Transverse colon (tissue), 4 donors: ENCODE data around the gene HECTD1. TPM values are rescaled to one million over a fixed set of nuclear protein-coding genes. Genes with fewer than 3 reads are reported as not detected.

Source experiments
- DNase-seq: peaks from one replicate; pipeline ENCODE4 v3.0.0-alpha.2; 2019
- H3K27ac ChIP-seq, 4 donors: fragments of 200-600 bp; sonication (generic); 2 replicates each; pipeline ENCODE4 v1.5.1; 2016 to 2018; ENCODE audit warnings: inconsistent platforms in 4 of 4
- H3K27me3 ChIP-seq: fragments of 200-600 bp; sonication (generic); 2 replicates; pipeline ENCODE4 v1.5.1; 2017; ENCODE audit warnings: inconsistent platforms
- H3K36me3 ChIP-seq, 4 donors: fragments of 200-600 bp; sonication (generic); 2 replicates each; pipeline ENCODE4 v1.5.1; 2017 to 2019; ENCODE audit warnings: inconsistent platforms in 4 of 4
- H3K4me1 ChIP-seq, 4 donors: fragments of 200-600 bp; sonication (generic); 2 replicates each; pipeline ENCODE4 v1.5.1; 2017 to 2020; ENCODE audit warnings: inconsistent platforms in 4 of 4
- H3K4me3 ChIP-seq, 4 donors: fragments of 200-600 bp; sonication (generic); 1 replicate in 1 of 4; 2 replicates in 3 of 4; pipeline versions ENCODE4 v1.5.1 to v1.6.1; 2017 to 2019; ENCODE audit warnings: inconsistent platforms in 4 of 4
- H3K9me3 ChIP-seq, 2 donors: fragments of 200-600 bp; sonication (generic); 2 replicates each; pipeline ENCODE4 v1.5.1; 2017 to 2019; ENCODE audit warnings: inconsistent platforms in 2 of 2
- EP300 ChIP-seq: sonication (generic); formaldehyde crosslinking; IDR thresholded peaks from one replicate; pipeline ENCODE4 v1.6.1; 2017; ENCODE audit warnings: antibody characterized with exemption, low read depth
- POLR2A ChIP-seq: fragments of 450-650 bp; IDR thresholded peaks from one replicate; pipeline ENCODE4 v1.6.1; 2016; ENCODE audit warnings: antibody characterized with exemption, mild to moderate bottlenecking, moderate library complexity
- POLR2AphosphoS5 ChIP-seq, 3 donors: sonication (generic); formaldehyde crosslinking; IDR thresholded peaks; one replicate each; pipeline ENCODE4 v1.6.1; 2016; ENCODE audit warnings: antibody characterized with exemption in 3 of 3
- WGBS, 2 donors: methylation state at CpG; one replicate each; pipeline ENCODE4 v1.1.5; 2018; ENCODE audit warnings: low coverage in 1 of 2; 5-methylcytosine and 5-hydroxymethylcytosine counted together
- in situ Hi-C, 4 donors: fragments of 200-750 bp; cut with MboI; loops; one replicate each; pipeline versions ENCODE4 v1.15.0 to v1.15.1; 2017; ENCODE audit warnings: low sequenced_read_pairs in 3 of 4, low pct_ligation_motif_present in 1 of 4, low pct_unique_long_range_greater_than_20kb in 1 of 4
- intact Hi-C: fragments of 100-400 bp; cut with DNase I; formaldehyde crosslinking; loops from one replicate; pipeline ENCODE4 v1.15.1; 2023; ENCODE audit warnings: low total_unique reads
- total RNA-seq, 4 donors: library from RNA; depleted of rRNA; stranded (reverse); fragments of >200 nt; gene quantifications; one replicate each; pipeline ENCODE4 v1.1.0, GENCODE V29; 2016
- TF ChIP-seq, protein P1 (sequence below), 5 experiments: fragments of 200-600 bp in 3 of 5; fragments of 450-650 bp in 2 of 5; sonication (generic) in 3 of 5; IDR thresholded peaks; 1 replicate in 2 of 5; 2 replicates in 3 of 5; pipeline ENCODE4 v1.5.1; 2016 to 2017; ENCODE audit warnings: antibody characterized with exemption in 5 of 5, inconsistent platforms in 3 of 5, mild to moderate bottlenecking in 2 of 5, moderate library complexity in 1 of 5

Gene HECTD1
- total RNA-seq, 4 donors from 2014 or later = 111 to 237 (median 154) TPM

DNA sequence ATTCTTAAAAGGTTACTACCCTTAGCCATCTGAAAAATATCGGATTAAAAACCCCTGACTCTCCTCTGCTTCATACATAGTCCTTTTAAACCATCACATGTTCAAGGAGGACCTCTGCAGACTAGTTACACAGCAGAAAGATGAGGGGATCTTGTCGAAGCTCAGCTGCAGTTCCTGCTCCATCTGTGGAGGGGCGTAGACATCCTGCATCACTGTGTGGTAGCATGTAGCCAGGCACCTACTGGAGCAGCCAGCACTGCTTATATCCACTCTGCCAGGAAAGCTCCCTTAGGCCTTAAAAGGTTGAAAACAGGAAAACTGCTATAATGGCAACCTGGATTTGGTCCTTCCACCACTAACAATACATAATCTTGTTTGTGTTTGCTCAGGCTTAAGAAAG is 123.8 kb downstream of the HECTD1 start:
- intact Hi-C loops = loop anchor here (5.0 kb wide), 1 partner anchor 101 kb away; no protein-coding TSS in a partner anchor
- DNase-seq = no peak
- Histone ChIP-seq H3K4me1 (peaks cover 0 to 3% (median 0%) of the 10 kb centered on the region in 4 donors), H3K4me3 (no peak overlapping the region), H3K36me3 (no peaks in the 10 kb centered on the region), H3K27me3 (no peaks in the 10 kb centered on the region), H3K27ac (peak overlapping the region in 1 of 4 donors; percentile 7), H3K9me3 (no peaks in the 10 kb centered on the region)
- 88% methylated on average over 3 of the region's 3 CpGs; no CpG with 5 or more reads in 1 of the 2 donors for WGBS, 2 donors
- in situ Hi-C loops = loop anchor here in 3 of 4 donors (10.0 to 25.0 kb wide), 2 partner anchors 96 to 99 kb away; no protein-coding TSS in a partner anchor
- TF ChIP-seq POLR2AphosphoS5 (IDR thresholded peaks at IDR 0.05) (no peak), EP300 (no peak), POLR2A (no peak)
- TF ChIP-seq, protein P1, sequence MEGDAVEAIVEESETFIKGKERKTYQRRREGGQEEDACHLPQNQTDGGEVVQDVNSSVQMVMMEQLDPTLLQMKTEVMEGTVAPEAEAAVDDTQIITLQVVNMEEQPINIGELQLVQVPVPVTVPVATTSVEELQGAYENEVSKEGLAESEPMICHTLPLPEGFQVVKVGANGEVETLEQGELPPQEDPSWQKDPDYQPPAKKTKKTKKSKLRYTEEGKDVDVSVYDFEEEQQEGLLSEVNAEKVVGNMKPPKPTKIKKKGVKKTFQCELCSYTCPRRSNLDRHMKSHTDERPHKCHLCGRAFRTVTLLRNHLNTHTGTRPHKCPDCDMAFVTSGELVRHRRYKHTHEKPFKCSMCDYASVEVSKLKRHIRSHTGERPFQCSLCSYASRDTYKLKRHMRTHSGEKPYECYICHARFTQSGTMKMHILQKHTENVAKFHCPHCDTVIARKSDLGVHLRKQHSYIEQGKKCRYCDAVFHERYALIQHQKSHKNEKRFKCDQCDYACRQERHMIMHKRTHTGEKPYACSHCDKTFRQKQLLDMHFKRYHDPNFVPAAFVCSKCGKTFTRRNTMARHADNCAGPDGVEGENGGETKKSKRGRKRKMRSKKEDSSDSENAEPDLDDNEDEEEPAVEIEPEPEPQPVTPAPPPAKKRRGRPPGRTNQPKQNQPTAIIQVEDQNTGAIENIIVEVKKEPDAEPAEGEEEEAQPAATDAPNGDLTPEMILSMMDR (IDR thresholded peaks at IDR 0.05) = no peak

DNA sequence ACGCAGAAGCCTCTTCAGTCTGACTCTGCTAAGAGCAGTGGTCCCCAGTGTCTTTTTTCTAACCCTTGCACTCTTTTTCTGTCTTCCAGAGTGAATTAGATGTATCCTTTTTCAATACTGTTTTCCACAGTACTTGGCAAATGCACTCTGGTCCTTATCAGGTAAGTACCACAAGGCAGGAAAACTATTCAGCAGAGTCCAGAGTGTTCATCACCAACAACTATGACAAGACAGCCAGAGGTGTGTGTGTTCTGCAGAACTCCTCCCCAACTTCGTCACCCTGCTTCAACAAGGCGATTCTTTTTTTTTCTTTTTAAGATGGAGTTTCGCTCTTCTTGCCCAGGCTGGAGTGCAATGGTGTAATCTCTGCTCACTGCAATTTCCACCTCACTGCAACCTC is 127.1 kb downstream of the HECTD1 start:
- H3K27ac ChIP-seq = no peak overlapping the region
- WGBS, 2 donors = 88% methylated on average over 4 of the region's 4 CpGs; no CpG with 5 or more reads in 1 of the 2 donors
- intact Hi-C loops = loop anchor here (5.0 kb wide), 1 partner anchor 98 kb away; no protein-coding TSS in a partner anchor
- H3K9me3 ChIP-seq = no peaks in the 10 kb centered on the region
- no peaks in the 10 kb centered on the region for H3K36me3 ChIP-seq
- no peak for DNase-seq
- H3K4me3 ChIP-seq = no peak overlapping the region
- H3K4me1 ChIP-seq = peaks cover 0 to 3% (median 0%) of the 10 kb centered on the region in 4 donors
- TF ChIP-seq POLR2AphosphoS5 (IDR thresholded peaks at IDR 0.05) (no peak), POLR2A (no peak), EP300 (no peak)
- TF ChIP-seq, protein P1 (IDR thresholded peaks at IDR 0.05) = no peak
- no peaks in the 10 kb centered on the region for H3K27me3 ChIP-seq
- in situ Hi-C loops = loop anchor here in 3 of 4 donors (10.0 to 25.0 kb wide), 2 partner anchors 93 to 96 kb away; no protein-coding TSS in a partner anchor

DNA sequence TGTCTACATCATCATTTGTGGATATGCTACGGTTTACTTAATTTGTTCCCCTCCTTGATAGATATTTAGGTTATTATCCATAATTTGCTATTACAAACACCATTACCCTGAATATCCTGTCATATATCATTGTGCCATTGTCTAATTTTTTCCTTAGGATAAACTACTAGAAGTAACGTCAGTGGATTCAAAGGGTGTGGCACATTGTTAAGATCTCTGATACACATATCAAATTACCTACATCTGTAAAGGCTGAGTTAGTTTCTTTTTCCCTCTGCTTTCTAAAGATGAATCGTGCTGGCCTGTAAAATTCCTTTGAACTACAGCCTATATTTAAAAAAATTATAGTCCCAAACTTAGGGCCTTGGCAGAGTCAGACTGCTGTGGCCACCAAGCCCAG is 127.5 kb downstream of the HECTD1 start:
- 34 to 45% methylated on average over 3 of the region's 3 CpGs for WGBS, 2 donors
- no peaks in the 10 kb centered on the region for H3K27me3 ChIP-seq
- H3K4me3 ChIP-seq = no peak overlapping the region
- no peak overlapping the region for H3K27ac ChIP-seq
- peaks cover 0 to 3% (median 0%) of the 10 kb centered on the region in 4 donors for H3K4me1 ChIP-seq
- DNase-seq = no peak
- no peak for TF ChIP-seq POLR2A
- TF ChIP-seq, protein P1 (IDR thresholded peaks at IDR 0.05) = no peak
- intact Hi-C loops (loop anchor here (5.0 kb wide), 1 partner anchor 98 kb away; no protein-coding TSS in a partner anchor), in situ Hi-C loops (loop anchor here in 3 of 4 donors (10.0 to 25.0 kb wide), 2 partner anchors 93 to 95 kb away; no protein-coding TSS in a partner anchor)
- no peaks in the 10 kb centered on the region for H3K9me3 ChIP-seq
- no peaks in the 10 kb centered on the region for H3K36me3 ChIP-seq

DNA sequence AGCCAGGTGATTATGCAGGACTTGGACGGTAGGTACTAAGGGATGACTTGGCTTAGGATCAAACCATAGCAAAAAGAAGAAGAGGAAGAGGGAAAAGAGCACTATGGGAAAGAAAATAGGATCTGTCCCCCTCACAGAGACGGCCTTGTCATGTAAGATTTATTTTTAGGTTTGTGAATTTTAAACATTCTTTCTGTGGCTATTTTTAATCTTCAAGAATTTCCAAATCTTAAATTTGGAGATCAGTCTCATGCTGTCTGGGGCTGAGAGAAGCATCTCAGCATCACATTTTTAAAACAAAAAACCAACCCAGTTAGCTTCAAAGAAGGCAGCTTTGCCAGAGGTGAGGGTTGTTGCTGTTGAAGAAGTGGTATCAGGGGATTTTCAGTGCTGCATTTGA is 128.8 kb downstream of the HECTD1 start:
- no peak for TF ChIP-seq POLR2A
- TF ChIP-seq EP300 = no peak
- TF ChIP-seq, protein P1 (IDR thresholded peaks at IDR 0.05) = no peak
- TF ChIP-seq POLR2AphosphoS5 (IDR thresholded peaks at IDR 0.05) = no peak
- Histone ChIP-seq H3K36me3 (no peaks in the 10 kb centered on the region), H3K4me1 (peaks cover 0 to 3% (median 0%) of the 10 kb centered on the region in 4 donors), H3K27ac (no peak overlapping the region), H3K9me3 (no peaks in the 10 kb centered on the region), H3K27me3 (no peaks in the 10 kb centered on the region), H3K4me3 (no peak overlapping the region)
- no peak for DNase-seq
- in situ Hi-C loops (loop anchor here in 1 of 4 donors (25.0 kb wide), 1 partner anchor 91 kb away; no protein-coding TSS in a partner anchor), intact Hi-C loops (no loop called here)
- WGBS, 2 donors = 48 to 52% methylated on average over 2 of the region's 2 CpGs
